Activated naive CD4-positive, alpha-beta T cell treated with anti-CD3 and anti-CD28 coated beads, Interleukin-2, amount 50 U/mL, for 24 hours (primary cell): ENCODE results near the gene HOXD11.

Source experiments
- H3K27ac Mint-ChIP-seq: one replicate; pipeline ENCODE4 v1.8.0; 2021; ENCODE audit warnings: mild to moderate bottlenecking, mixed read lengths
- H3K27me3 Mint-ChIP-seq: one replicate; pipeline ENCODE4 v1.8.0; 2021; ENCODE audit warnings: mixed read lengths
- H3K36me3 Mint-ChIP-seq: one replicate; pipeline ENCODE4 v1.8.0; 2021; ENCODE audit warnings: mixed read lengths
- H3K4me1 Mint-ChIP-seq: one replicate; pipeline ENCODE4 v1.8.0; 2021; ENCODE audit warnings: mixed read lengths
- H3K4me3 Mint-ChIP-seq: one replicate; pipeline ENCODE4 v1.8.0; 2021; ENCODE audit warnings: mild to moderate bottlenecking, mixed read lengths
- H3K9me3 Mint-ChIP-seq: one replicate; pipeline ENCODE4 v1.8.0; 2021; ENCODE audit warnings: mixed read lengths

Gene HOXD11

DNA sequence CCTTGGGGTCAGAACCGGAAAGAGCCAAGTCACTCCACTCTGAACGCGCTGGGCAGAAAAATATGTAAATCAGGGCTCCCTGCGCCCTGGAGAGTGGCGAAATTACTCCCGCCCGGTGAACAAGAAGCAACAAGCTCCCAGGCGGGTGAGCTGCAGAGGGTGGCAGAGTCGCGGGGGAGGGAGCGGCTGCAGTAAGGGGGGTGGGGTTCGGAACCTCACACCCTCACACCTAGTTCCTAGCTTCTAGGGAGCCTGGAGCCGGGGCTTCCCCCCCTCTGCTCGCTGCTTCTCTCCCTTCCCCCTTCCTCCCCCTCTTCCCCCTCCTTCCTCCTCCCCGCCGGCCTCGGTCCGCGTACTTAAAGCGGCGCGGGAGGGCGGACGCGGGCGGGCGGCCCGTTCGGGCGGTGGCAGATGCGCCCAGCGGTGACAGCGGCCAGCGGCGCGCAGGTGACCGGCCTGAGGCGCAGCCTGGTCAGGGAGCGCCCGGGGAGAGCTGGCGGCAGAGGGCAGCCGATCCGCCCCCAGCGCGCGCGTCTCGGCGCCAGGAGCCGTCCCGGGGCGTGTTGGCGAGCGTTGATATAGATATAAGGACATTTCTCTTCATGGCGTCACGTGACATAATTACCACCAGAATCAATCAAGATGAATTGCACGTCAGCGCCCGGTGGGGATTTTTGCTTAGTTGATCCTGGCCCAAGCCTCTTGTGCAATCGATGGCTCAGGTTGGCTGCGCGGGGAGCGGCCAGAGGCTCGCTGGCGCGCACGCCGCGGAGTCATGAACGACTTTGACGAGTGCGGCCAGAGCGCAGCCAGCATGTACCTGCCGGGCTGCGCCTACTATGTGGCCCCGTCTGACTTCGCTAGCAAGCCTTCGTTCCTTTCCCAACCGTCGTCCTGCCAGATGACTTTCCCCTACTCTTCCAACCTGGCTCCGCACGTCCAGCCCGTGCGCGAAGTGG, at the start of gene HOXD11:
HOXD11 (plus strand) TSS at position 700 of the 959 bp plus-strand sequence; CDS start at position 776, 76 bp downstream.
- Mint-ChIP-seq H3K27me3 (peaks cover 68% of the 10 kb centered on the region), H3K4me1 (peaks cover 17% of the 10 kb centered on the region), H3K27ac (peak within 1 kb of the TSS; percentile 2), H3K36me3 (peaks cover 1% of the 10 kb centered on the region), H3K4me3 (peak within 1 kb of the TSS; percentile 67), H3K9me3 (no peaks in the 10 kb centered on the region)

- Mint-ChIP-seq H3K36me3 (no peaks in the 10 kb centered on the region), H3K27ac (no peak overlapping the region), H3K4me3 (no peak overlapping the region), H3K27me3 (peaks cover 48% of the 10 kb centered on the region), H3K9me3 (no peaks in the 10 kb centered on the region), H3K4me1 (no peaks in the 10 kb centered on the region)
Observed at GRCh38 chr2:176063958-176064357, 43.1 kb upstream of the HOXD11 start.

GRCh38 chr2:176066645-176067588, 40.2 kb upstream of the HOXD11 start:
- no peak overlapping the region for H3K4me3 Mint-ChIP-seq
- peaks cover 59% of the 10 kb centered on the region for H3K27me3 Mint-ChIP-seq
- H3K36me3 Mint-ChIP-seq, result no peaks in the 10 kb centered on the region

GRCh38 chr2:176067589-176068418, 39.3 kb upstream of the HOXD11 start:
- no peak overlapping the region for H3K4me3 Mint-ChIP-seq
- H3K36me3 Mint-ChIP-seq, result no peaks in the 10 kb centered on the region
- H3K4me1 Mint-ChIP-seq, result no peaks in the 10 kb centered on the region
- no peaks in the 10 kb centered on the region for H3K9me3 Mint-ChIP-seq
- H3K27me3 Mint-ChIP-seq, result peaks cover 58% of the 10 kb centered on the region
- H3K27ac Mint-ChIP-seq, result no peak overlapping the region

More at GRCh38 chr2:176066645-176067588, 40.2 kb upstream of the HOXD11 start:
- Mint-ChIP-seq H3K27ac (no peak overlapping the region), H3K9me3 (no peaks in the 10 kb centered on the region), H3K4me1 (no peaks in the 10 kb centered on the region)

GRCh38 chr2:176068419-176068832, 38.7 kb upstream of the HOXD11 start:
- no peak overlapping the region for H3K27ac Mint-ChIP-seq
- H3K9me3 Mint-ChIP-seq, result no peaks in the 10 kb centered on the region
- no peak overlapping the region for H3K4me3 Mint-ChIP-seq
- H3K36me3 Mint-ChIP-seq, result no peaks in the 10 kb centered on the region
- no peaks in the 10 kb centered on the region for H3K4me1 Mint-ChIP-seq
- peaks cover 62% of the 10 kb centered on the region for H3K27me3 Mint-ChIP-seq

- H3K27me3 Mint-ChIP-seq, result peaks cover 63% of the 10 kb centered on the region
- H3K36me3 Mint-ChIP-seq, result peaks cover 1% of the 10 kb centered on the region
- peaks cover 11% of the 10 kb centered on the region for H3K9me3 Mint-ChIP-seq
- no peak overlapping the region for H3K4me3 Mint-ChIP-seq
- H3K4me1 Mint-ChIP-seq, result no peaks in the 10 kb centered on the region
- H3K27ac Mint-ChIP-seq, result no peak overlapping the region
Observed at GRCh38 chr2:176071330-176072291, 35.5 kb upstream of the HOXD11 start.

GRCh38 chr2:176072292-176072669, 34.8 kb upstream of the HOXD11 start:
- Mint-ChIP-seq H3K9me3 (peaks cover 13% of the 10 kb centered on the region), H3K4me1 (no peaks in the 10 kb centered on the region), H3K36me3 (peaks cover 1% of the 10 kb centered on the region), H3K4me3 (no peak overlapping the region), H3K27me3 (peaks cover 67% of the 10 kb centered on the region), H3K27ac (no peak overlapping the region)

GRCh38 chr2:176072951-176073904, 33.9 kb upstream of the HOXD11 start:
- Mint-ChIP-seq H3K4me1 (no peaks in the 10 kb centered on the region), H3K36me3 (peaks cover 2% of the 10 kb centered on the region), H3K4me3 (no peak overlapping the region), H3K9me3 (peaks cover 14% of the 10 kb centered on the region), H3K27me3 (peaks cover 67% of the 10 kb centered on the region), H3K27ac (no peak overlapping the region)

GRCh38 chr2:176074919-176075425, 32.1 kb upstream of the HOXD11 start:
- Mint-ChIP-seq H3K36me3 (peaks cover 13% of the 10 kb centered on the region), H3K27me3 (peaks cover 69% of the 10 kb centered on the region), H3K27ac (no peak overlapping the region), H3K4me3 (no peak overlapping the region), H3K4me1 (peaks cover 6% of the 10 kb centered on the region), H3K9me3 (peaks cover 18% of the 10 kb centered on the region)

- Mint-ChIP-seq H3K27ac (no peak overlapping the region), H3K4me3 (no peak overlapping the region), H3K27me3 (peaks cover 64% of the 10 kb centered on the region), H3K36me3 (peaks cover 13% of the 10 kb centered on the region), H3K4me1 (peaks cover 6% of the 10 kb centered on the region), H3K9me3 (peaks cover 18% of the 10 kb centered on the region)
Observed at GRCh38 chr2:176075481-176075880, 31.6 kb upstream of the HOXD11 start.

GRCh38 chr2:176076063-176076462, 31.0 kb upstream of the HOXD11 start:
- Mint-ChIP-seq H3K9me3 (peaks cover 18% of the 10 kb centered on the region), H3K4me1 (peaks cover 6% of the 10 kb centered on the region), H3K4me3 (no peak overlapping the region), H3K27ac (no peak overlapping the region), H3K27me3 (peaks cover 64% of the 10 kb centered on the region), H3K36me3 (peaks cover 15% of the 10 kb centered on the region)

DNA sequence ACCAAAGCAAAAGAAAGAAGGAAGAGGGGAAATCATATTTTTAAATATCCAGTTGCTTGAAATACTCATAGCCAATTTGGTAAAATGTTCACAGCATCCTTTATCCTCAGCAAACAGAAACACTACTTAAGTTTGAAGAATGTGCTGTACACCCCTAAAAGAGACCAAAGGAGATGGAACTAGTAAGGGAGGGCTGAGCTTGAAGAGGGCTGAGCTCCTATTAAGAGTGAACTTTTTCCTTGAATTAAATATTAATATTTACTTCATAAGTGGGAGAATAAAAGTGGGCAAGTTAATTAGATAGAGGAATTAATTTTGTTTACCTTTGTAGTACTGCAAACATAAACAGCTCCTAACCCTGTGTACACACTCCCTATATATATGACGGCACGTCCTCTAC, 30.3 kb upstream of the HOXD11 start:
- no peak overlapping the region for H3K4me3 Mint-ChIP-seq
- H3K36me3 Mint-ChIP-seq, result peaks cover 16% of the 10 kb centered on the region
- H3K9me3 Mint-ChIP-seq, result peaks cover 18% of the 10 kb centered on the region
- H3K27ac Mint-ChIP-seq, result no peak overlapping the region
- H3K4me1 Mint-ChIP-seq, result peaks cover 6% of the 10 kb centered on the region
- H3K27me3 Mint-ChIP-seq, result peaks cover 66% of the 10 kb centered on the region
